Choroid plexus epithelial cell (primary cell): ENCODE measurements around the gene FGFR4.

ENCODE experiments used
- DNase-seq: peaks from one replicate; pipeline ENCODE4 v3.0.0-alpha.2; 2010; ENCODE audit warnings: low read depth
- H3K4me3 ChIP-seq: 2 replicates; pipeline ENCODE4 v1.5.1; 2011; ENCODE audit warnings: low read depth, mild to moderate bottlenecking, control low read depth, low read length, moderate library complexity
- CTCF ChIP-seq: conservative IDR thresholded peaks from 2 replicates; pipeline ENCODE4 v1.5.1; 2011; ENCODE audit warnings: low read depth, mild to moderate bottlenecking, control low read depth, inconsistent platforms, low read length, moderate library complexity

The FGFR4 gene

GRCh38 chr5:177128551-177128981 lies 41.9 kb downstream of the FGFR4 start:
- no peak for TF ChIP-seq CTCF
- no peak for DNase-seq
- H3K4me3 ChIP-seq, result no peak overlapping the region

- H3K4me3 ChIP-seq, result no peak overlapping the region
- TF ChIP-seq CTCF, result no peak
- peak; percentile 56 for DNase-seq
These were observed 43.7 kb downstream of the FGFR4 start for GRCh38 chr5:177130211-177131018.

- no peak overlapping the region for H3K4me3 ChIP-seq
- DNase-seq, result no peak
- TF ChIP-seq CTCF, result no peak
These were observed 44.3 kb downstream of the FGFR4 start for GRCh38 chr5:177131019-177131320.

- no peak for TF ChIP-seq CTCF
- DNase-seq, result no peak
- no peak overlapping the region for H3K4me3 ChIP-seq
These were observed 44.8 kb downstream of the FGFR4 start for GRCh38 chr5:177131352-177132135.

- peak overlapping the region; percentile 73 for H3K4me3 ChIP-seq
- TF ChIP-seq CTCF, result no peak
- peak; percentile 43 for DNase-seq
These were observed 45.7 kb downstream of the FGFR4 start for GRCh38 chr5:177132136-177133095.

- DNase-seq, result peak; percentile 91
- peak within 1 kb of the TSS; percentile 73 for H3K4me3 ChIP-seq
- TF ChIP-seq CTCF, result no peak
These were observed 46.6 kb downstream of the FGFR4 start, which contains the start of gene NSD1 for GRCh38 chr5:177133096-177133852. Gene NSD1 (plus strand): TSS chr5:177133773. CDS start chr5:177135104, 1,331 bp downstream.
